T47D (cell line): Measurements from ENCODE around the gene STATH.
"Not testable (repeated sequence)": the region's sequence is repeated elsewhere in the genome, so short reads cannot be mapped to it uniquely, and the experiment has no call there.

Source experiments
- DNase-seq, 2 experiments: peaks; one replicate each; pipeline versions ENCODE4 v3.0.0 to v3.0.0-alpha.2; 2011 to 2012; ENCODE audit warnings: low read depth in 1 of 2, low spot score in 1 of 2
- JUND ChIP-seq: IDR thresholded peaks from 2 replicates; pipeline ENCODE4 v1.6.1; 2012; ENCODE audit warnings: low read depth
- in situ Hi-C: cut with HindIII; loops from 2 replicates; pipeline ENCODE4 v1.10.0; 2016; ENCODE audit warnings: low sequenced_read_pairs, low pct_unique_long_range_greater_than_20kb

The STATH gene

DNA sequence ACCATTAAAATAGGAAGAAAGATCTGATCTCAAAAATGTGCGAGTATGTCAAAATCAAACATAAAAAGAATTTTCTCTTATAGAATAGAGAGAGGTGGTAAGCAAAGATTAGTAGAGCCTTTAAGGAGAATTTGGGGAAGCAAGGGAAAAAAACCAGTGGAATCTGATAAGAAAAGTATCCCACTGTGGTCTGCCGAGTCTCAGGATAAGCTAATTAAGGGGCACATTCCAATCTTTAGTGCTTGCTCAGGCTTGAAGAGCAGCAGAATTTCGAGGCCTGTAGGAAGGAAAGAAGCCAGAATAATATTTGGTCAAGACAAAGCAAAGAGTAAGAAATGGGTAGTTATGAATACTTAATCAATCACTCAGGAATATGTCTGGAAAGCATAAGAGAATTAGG, 13.0 kb downstream of the STATH start:
- in situ Hi-C loops = no loop called here
- no peak for TF ChIP-seq JUND
- DNase-seq = no peak

DNA sequence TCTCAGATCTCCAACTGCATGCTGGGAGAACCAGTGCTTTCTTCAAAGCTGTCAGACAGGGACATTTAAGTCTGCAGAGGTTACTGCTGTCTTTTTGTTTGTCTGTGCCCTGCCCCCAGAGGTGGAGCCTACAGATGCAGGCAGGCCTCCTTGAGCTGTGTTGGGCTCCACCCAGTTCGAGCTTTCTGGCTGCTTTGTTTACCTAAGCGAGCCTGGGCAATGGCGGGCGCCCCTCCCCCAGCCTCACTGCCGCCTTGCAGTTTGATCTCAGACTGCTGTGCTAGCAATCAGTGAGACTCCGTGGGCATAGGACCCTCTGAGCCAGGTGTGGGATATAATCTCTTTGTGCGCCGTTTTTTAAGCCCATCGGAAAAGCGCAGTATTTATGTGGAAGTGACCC, 23.2 kb downstream of the STATH start:
- peak in 1 of 2 experiments; percentile 17 for DNase-seq
- in situ Hi-C loops = not testable (repeated sequence)

DNA sequence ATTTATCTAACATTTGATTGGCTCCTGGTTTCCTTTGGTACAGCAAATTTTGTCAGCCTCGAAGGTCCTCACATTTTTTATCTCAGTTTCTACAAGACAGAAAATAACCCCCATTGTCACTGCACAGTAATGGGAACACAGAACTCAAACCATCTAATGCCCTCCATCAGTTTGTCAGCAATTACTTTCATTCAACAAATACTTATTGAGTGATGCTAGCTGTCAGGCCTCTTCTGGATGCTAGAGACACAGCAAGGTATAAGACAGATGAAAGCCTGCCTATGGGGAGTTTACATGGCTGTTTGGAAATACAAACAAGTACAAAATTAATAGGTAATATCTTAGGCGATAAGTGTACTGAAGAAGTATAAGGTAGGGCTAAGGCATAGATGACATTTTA, 27.5 kb downstream of the STATH start:
- DNase-seq = no peak
- in situ Hi-C loops = no loop called here
- TF ChIP-seq JUND = no peak

DNA sequence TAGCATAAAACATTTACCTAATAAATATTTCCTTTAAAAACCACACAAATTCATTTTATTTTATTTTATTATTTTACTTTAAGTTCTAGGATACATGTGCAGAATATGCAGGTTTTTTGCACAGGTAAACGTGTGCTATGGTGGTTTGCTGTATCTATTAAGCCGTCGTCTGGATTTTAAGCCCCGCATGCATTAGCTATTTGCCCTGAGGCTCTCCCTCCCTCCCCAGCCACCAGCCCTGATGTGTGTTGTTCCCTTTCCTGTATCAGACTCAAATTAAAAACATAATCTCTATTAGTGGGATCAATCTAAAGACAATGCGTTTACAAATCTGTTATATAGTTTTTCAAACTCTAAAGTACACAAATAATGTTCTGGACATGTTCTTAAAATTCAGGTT, 31.2 kb downstream of the STATH start:
- in situ Hi-C loops = no loop called here
- no peak for DNase-seq
- TF ChIP-seq JUND = no peak

DNA sequence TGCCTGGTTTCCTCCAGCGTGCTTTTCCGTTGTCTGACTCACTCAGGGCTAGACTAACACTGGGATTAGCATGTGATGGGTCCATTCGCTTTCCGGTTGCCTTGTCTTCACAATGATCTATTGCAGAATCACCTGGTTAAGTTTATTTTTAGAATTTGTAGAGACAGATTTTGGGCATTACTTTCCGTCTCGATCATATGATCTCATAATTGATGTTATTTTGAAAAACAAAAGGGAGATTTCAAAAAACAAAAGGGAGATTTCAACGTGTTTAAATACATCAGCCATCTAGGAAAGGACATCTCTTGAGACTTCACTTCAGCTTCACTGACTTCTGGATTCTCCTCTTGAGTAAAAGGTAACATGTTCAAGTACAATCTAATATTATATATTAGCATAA, 32.4 kb downstream of the STATH start, which contains the start of gene HTN3:
TSS of gene HTN3 (plus strand) at position 301 of the 400 bp plus-strand sequence. CDS start 2,282 bp downstream, outside the sequence.
- DNase-seq, in situ Hi-C loops: not testable (repeated sequence)

DNA sequence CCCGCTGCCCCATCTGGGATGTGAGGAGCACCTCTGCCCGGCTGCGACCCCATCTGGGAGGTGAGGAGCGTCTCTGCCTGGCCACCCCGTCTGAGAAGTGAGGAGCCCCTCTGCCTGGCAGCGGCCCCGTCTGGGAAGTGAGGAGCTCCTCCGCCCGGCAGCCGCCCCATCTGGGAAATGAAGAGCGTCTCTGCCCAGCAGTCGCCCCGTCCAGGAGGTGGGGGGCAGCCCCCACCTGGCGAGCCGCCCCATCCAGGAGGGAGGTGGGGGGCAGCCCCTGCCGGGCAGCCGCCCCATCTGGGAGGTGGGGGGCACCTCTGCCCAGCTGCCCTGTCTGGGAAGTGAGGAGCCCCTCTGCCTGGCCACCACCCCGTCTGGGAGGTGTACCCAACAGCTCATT, 41.8 kb downstream of the STATH start:
- in situ Hi-C loops, DNase-seq: not testable (repeated sequence)

DNA sequence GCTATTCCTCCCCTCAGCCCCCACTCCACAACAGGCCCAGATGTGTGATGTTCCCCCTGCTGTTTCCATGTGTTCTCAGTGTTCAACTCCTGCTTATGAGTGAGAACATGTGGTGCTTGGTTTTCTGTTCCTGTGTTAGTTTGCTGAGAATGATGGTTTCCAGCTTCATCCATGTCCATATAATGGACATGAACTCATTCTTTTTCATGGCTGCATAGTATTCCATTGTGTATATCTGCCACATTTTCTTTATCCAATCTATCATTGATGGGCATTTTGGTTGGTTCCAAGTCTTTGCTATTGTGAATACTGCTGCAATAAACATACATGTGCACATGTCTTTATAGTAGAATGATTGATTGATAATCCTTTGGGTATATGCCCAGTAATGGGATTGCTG, 44.2 kb downstream of the STATH start:
- in situ Hi-C loops, DNase-seq: not testable (repeated sequence)

DNA sequence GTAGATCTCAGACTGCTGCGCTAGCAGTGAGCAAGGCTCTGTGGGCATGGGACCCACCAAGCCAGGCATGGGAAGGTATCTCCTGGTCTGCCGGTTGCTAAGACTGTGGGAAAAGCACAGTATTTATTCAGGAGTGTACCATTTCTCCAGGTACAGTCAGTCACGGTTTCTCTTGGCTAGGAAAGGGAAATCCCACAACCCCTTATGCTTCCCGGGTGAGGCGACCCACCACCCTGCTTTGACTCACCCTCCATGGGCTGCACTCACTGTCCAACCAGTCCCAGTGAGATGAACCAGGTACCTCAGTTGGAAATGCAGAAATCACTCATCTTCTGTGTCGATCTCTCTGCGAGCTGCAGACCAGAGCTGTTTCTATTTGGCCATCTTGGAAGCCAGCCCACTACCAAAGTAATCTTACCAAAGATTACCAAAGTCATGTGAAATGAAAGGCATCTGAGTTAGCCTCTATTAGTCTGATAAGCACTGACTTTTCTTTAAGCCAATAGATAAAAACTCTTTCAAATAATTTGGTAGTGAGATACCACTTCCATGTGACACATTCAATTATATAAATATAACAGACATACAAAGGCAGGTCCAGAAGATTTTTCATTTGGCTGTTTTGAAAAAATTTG, 46.0 kb downstream of the STATH start:
- DNase-seq = no peak
- in situ Hi-C loops = no loop called here
- TF ChIP-seq JUND = no peak

DNA sequence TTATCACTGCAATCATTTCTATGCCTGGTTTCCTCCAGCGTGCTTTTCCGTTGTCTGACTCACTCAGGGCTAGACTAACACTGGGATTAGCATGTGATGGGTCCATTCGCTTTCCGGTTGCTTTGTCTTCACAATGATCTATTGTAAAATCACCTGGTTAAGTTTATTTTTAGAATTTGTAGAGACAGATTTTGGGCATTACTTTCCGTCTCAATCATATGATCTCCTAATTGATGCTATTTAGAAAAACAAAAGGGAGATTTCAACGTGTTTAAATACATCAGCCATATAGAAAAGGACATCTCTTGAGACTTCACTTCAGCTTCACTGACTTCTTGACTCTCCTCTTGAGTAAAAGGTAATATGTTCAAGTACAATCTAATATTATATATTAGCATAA, 54.4 kb downstream of the STATH start, which contains the start of gene HTN1:
TSS of gene HTN1 (plus strand) at position 301 of the 400 bp plus-strand sequence. CDS start 2,639 bp downstream, outside the sequence.
- in situ Hi-C loops, DNase-seq: not testable (repeated sequence)
